NOMO-1 treated with dmso at 0.1 percent for 144 hours (cell line): Measurements from ENCODE around the gene KCNIP1.
A peak's percentile ranks its signal among the peaks of the same experiment; 100 is the strongest.

Experiments used
- DNase-seq: peaks from one replicate; lab custom pipeline; 2025; ENCODE audit not compliant: unreplicated experiment; lab: John Stamatoyannopoulos, UW

Gene KCNIP1

GRCh38 chr5:170625221-170626165 is 121.7 kb downstream of the KCNIP1 start:
- no peak for DNase-seq

GRCh38 chr5:170626507-170627150 is 122.8 kb downstream of the KCNIP1 start:
- no peak for DNase-seq

GRCh38 chr5:170627271-170627670 is 123.5 kb downstream of the KCNIP1 start:
- DNase-seq, result no peak

- DNase-seq, result no peak
Observed at GRCh38 chr5:170628028-170628427, 124.2 kb downstream of the KCNIP1 start.

GRCh38 chr5:170628691-170629565 is 125.1 kb downstream of the KCNIP1 start:
- DNase-seq, result no peak

- DNase-seq, result no peak
Observed at GRCh38 chr5:170629566-170630175, 125.9 kb downstream of the KCNIP1 start.

GRCh38 chr5:170630226-170630625 is 126.4 kb downstream of the KCNIP1 start:
- DNase-seq, result no peak

GRCh38 chr5:170630711-170631141 is 126.9 kb downstream of the KCNIP1 start:
- no peak for DNase-seq

GRCh38 chr5:170631466-170632195 is 127.8 kb downstream of the KCNIP1 start:
- no peak for DNase-seq

GRCh38 chr5:170632266-170632984 is 128.6 kb downstream of the KCNIP1 start:
- no peak for DNase-seq

GRCh38 chr5:170632985-170633234 is 129.1 kb downstream of the KCNIP1 start:
- no peak for DNase-seq

GRCh38 chr5:170633235-170634081 is 129.6 kb downstream of the KCNIP1 start:
- DNase-seq, result peak; percentile 71

- no peak for DNase-seq
Observed at GRCh38 chr5:170634256-170634990, 130.6 kb downstream of the KCNIP1 start.

- DNase-seq, result no peak
Observed at GRCh38 chr5:170635706-170636105, 131.9 kb downstream of the KCNIP1 start.

GRCh38 chr5:170636206-170636605 is 132.4 kb downstream of the KCNIP1 start:
- DNase-seq, result no peak

- no peak for DNase-seq
Observed at GRCh38 chr5:170636801-170637477, 133.1 kb downstream of the KCNIP1 start.

GRCh38 chr5:170638051-170638450 is 134.2 kb downstream of the KCNIP1 start:
- DNase-seq, result no peak
